Raji (cell line): Measurements from ENCODE around the gene ACTL7A.

Source experiments
- POLR2A ChIP-seq: IDR thresholded peaks from 2 replicates; pipeline ENCODE4 v1.6.1; 2011; ENCODE audit warnings: low read depth, low read length, control low read depth; ENCODE audit not compliant: insufficient read depth

ACTL7A gene

DNA sequence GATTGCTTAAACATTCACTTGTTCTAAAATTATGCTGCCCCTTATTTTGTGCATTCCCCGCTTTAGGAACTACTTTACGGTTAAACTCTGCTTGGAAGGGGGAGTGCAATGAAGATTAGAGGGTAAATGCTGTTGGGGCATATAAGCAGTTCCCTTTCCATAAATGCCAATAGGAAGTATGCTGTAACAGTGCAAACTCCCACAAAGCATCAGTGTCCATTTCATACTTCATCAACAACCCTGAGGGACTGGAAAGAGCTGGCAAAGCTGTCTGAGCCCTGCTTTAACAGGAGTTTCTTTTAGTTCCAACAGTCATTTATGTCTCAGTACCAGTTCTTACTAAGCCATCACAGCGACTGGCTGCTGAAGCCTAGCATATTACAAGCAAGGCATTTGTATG lies 1.8 kb downstream of the ACTL7A start:
- TF ChIP-seq POLR2A: no peak

DNA sequence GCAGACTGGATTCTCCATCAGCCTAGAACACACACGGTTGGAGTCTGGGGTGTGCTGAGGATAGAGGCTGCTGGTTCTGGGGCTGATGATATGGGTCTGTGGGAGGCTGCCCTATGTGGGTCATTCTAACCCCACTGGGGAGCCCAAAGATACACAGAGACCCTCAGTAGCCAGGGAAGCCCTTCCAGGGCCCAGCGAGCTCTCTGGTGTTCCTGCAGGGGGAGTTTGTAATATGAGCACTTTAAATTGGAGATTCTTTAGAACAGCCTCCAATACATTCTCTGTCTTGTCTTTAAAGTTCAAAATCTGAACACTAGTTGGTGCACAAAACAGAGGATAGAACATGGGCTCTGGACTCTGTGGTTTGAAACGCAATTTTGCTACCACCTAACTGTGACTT lies 2.4 kb downstream of the ACTL7A start:
- TF ChIP-seq POLR2A: no peak

DNA sequence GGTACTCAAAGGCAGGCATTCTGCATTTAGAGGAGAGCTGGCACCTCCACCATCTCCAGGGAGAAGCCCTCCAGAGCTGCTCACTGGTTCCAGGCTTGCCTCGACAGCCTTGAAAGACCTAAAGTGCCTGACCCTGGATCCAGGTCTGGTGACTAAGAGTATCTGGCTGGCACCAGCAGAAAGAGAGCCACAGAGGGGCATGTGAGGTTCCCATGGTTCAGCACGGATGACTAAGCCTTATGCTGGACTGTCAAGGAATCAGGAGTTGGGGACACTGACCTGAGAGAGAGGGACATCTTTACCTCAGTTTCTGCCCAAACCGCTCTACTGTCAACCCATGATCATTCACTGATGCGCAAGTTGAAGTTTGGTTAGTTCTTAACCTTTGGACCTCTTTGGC lies 3.0 kb downstream of the ACTL7A start:
- TF ChIP-seq POLR2A: no peak

DNA sequence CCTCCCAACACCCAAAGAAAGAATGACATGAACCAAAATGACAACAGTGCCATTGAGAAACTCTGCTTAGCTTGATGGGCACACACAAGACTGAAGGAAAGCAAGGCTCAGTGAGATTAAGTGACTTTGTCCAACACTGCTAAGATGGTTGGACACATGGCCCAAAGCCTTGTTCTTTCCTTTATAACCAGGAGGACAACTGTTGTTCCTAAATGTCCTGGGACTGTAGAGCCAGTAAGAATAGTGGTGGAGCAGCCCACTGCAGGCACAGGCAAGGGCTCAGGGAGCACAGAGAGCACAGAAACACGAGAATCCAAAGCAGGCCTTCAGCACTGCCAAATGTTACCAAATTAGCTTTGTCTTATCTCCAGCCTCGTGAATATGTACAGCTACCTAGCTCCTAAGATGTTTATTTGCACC lies 3.9 kb downstream of the ACTL7A start:
- no peak for TF ChIP-seq POLR2A

DNA sequence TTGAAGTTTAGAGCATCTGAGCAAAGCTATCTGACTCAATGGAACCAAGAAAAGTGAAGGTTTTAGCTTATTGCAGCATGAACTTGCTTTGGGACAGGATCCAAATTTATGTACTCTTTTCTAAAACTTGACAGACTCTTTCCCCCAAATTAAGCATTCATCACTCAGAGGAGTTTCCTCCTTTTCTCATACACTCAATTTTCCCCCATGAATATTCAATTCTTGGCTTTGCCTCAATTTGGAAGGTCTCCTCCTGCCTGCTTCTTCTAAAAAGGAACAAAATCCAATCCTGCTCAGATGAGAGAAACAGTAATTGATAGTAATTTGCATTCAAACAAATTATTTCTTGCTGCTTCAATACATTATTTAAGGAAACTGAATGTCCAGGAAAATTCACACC lies 5.0 kb downstream of the ACTL7A start:
- no peak for TF ChIP-seq POLR2A

DNA sequence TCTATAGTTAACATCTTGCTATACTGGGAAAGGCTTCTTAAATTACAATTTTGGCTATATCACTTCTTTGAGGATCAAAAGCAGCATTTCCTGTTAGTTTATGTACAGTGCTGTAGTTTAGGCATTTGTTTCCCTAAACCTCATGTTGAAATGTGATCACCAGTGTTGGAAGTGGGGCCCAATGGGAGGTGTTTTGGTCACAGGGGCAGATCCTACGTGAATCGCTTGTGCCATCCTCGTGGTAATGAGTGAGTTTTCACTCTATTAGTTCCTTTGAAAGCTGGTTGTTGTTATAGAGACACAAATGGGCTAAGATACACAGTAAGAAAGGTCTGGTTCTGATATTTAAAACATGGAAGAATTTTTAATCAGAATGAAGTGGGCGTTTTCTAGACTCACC lies 5.8 kb downstream of the ACTL7A start:
- TF ChIP-seq POLR2A: no peak

DNA sequence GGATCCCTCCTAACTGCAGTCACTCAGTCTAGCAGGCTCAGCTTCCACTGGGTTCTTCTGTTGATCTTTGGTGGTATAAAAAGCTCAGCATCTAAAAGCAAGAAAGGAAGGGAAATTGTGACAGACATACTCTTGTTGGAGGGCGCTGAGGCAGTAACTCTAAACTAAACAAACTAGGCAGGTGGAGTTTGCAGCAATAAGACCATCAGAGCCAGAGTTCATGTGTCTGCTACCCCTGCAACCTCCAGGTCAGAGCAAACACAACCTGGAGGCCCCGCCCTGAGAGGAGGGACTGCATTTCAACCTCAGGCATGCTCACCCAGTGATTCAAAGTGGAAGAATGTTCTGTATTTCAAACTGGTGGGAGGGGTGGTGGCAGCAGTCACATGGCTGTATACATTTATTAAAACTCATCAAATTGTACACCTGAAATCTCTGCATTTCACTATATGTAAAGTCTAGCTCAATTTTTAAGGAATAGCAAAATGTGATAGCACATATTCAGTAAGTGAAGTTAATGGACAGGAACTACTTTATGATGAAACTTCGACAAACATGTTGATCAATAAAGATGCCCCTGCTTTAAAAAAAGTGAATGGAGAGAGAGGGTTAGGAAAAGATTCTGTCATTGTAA lies 7.1 kb downstream of the ACTL7A start:
- no peak for TF ChIP-seq POLR2A

DNA sequence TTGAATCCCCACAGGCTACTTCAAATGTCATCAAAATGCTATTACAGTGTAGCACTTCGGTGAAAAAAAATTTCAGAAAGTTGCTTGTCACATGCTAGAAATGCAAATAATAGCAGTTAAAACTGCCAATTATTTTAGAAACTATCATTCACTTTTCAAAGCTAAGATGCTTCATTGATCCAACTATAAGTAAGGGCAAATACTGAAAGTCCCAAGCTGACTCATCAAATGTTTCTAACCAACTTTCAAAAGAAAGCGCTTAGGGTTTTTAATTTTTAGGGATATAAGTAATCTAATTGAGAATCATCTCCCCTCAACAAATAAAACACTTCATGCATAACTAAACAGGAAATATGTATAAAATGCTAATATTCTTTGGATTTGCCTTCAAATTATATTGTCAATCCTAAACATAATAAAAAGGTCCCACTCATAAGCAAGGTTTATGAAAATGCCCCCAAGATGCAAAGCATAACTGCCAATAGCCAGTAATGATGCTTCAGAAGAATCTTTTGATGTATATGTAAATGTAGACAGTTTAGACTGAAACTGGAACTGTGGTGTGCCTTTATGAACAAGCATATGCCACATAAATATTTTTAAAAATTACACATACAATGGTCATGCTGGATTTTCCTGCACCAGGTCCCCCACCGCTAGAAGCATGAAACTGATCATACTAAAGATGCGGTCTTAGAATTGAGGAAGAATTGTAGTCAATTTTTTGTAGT lies 12.2 kb downstream of the ACTL7A start:
- TF ChIP-seq POLR2A: no peak

DNA sequence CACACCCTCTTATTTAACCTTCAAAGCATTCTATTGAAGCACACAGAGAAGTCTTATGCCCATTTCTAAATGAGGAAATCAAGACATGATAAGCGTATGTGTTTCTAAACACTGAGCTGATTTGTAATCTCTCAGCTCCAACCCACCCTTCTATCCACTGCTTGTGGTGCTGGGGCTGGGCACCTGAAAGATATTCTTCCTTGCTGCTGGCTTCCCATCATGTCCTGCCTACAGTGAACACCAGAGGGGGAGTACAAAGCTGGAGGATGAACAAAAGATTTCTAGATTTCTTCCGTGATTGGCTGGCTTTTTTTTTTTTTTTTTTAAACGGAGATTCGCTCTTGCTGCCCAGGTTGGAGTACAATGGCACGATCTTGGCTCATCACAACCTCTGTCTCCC lies 14.4 kb downstream of the ACTL7A start:
- no peak for TF ChIP-seq POLR2A

DNA sequence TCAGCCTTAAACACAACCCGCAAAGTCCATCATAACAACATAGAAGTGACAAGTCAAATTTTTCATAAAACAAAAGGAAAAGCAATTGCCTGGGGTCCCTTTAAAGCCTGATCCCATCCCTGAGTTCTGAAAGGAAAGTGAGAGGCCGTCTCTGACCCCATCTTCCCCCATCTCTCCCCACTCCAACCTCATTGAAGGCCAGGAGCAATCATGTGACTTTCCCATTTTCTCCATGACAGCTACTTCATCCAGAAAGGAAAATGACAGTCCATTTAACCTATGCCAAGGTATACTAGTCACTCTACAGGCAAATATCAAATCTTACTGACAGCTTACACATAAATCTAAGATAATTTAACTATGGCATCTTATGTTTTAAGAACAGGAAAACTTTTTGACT lies 15.5 kb downstream of the ACTL7A start:
- no peak for TF ChIP-seq POLR2A

DNA sequence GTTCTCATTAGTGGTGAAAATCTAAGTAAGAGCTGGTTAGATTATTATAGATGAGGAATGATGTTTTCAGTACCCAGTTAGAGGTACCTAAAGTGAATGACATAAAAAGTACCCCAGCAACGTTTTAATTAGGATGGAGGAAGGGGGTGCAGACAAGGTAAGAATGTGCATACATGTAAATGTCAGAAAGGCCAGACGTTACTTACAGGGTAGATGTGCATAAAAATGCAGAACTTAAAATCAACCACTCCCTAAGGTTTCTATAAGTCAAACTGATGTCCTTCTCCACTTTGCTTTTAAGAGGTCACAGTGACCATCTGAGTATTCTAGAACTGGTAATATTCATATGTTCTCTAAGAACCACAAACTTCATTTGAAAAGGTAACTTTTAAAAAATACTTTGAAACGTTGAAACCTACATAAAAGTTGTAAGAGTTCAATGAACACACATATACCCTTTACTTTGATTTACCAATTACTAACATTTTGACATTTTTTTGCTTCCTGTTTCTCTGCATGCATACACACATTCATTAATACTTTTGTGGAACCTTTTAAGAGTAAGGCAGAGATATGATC lies 18.8 kb downstream of the ACTL7A start:
- TF ChIP-seq POLR2A: no peak

DNA sequence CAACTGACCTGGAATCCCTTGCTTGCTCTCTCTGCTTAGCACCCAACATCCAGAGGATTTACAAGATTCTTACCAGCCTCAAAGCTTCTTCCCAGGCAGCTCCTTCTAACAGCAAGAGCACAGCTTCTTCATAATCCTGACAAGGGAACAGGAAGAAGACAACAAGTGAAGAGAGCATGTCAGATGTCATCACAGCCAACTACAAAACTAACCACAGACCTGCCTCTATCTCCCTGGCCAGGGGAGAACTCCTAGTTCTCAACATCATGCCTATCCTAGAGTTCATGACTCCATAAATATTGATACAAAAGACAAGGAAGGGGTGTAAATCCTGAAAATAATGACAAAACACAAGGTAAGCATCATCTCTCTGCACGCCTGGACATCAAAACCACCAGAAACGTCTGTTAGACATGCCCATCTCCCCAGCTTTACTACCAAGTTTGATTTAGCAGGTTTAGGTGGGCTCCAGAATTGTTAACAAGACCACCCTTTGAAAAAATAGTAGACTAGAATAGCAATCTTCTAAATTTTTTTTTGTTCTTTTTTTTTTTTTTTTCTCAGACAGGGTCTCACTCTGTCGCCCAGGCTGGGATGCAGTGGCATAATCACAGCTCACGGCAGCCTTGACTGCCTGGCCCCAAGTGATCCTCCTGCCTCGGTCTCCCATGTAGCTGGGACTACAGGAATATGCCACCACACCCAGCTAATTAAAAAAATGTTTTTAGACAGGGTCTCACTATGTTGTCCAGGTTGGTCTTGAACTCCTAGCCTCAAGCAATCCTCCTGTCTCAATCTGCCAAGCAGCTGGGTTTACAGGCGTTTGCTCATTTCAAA lies 20.2 kb downstream of the ACTL7A start:
- TF ChIP-seq POLR2A: no peak

DNA sequence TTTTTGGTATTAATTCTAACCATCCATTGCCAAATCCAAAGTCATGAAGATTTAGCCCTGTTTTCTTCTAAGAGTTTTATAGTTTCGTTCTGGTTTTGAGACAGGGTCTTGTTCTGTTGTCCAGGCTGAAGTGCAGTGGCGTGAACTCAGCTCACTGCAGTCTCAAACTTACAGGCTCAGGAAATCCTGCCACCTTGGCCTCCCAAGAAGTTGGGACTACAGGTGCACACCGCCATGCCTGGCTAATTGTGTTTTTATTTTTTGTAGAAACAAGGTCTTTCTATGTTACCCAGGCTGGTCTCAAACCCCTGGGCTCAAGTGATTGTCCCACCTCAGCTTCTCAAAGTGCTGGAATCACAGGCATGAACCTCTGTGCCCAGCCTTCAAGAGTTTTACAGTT lies 21.0 kb downstream of the ACTL7A start:
- TF ChIP-seq POLR2A: no peak

DNA sequence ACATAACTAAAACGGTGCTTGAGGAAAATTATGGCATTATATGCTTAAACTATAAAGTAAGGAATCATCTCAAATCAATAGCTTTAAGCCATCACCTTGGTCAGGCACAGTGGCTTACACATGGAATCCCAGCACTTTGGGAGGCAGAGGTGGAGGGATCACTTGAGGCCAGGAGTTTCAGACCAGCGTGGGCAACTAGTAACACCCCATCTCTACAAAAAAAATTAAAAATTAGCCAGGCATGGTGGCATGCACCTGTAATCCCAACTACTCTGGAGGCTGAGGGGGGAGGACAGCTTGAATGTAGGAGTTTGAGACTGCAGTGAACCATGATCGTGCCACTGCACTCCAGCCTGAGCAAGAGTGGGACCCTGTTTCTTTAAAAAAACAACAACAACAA lies 22.6 kb downstream of the ACTL7A start:
- no peak for TF ChIP-seq POLR2A

DNA sequence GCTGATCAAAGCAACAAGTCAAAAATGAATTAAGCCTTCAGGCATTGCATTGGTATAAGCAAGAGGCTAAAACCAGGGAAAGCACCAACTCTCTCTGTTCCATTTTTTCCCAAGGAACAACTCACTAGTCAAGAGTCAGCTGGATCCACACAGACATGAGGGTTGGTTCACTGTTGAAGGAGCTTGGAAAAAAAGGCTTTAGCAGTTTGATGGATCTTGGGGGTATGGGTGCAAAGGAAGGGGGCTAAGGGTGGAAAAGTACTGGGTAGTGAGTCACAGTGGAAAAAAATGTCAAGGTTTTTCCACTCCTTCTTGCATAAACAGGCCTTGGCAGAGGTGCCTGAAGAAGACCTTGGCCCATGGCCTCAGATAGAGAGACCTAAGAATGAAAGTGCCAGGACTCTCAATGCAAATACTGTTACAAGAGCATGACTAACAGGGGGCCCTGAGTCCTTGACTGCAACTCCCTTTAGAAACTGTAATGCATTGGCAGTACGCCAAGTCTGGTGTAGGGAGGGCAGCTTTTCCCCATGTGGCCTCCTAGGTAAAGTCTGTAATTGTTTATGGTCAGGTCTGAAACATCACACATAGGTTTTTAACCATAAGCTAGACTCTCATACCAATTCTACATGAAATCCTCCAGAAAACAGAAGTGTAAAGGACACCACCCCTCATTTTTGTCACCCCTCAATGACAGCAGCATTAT lies 23.7 kb downstream of the ACTL7A start:
- TF ChIP-seq POLR2A: no peak
